Activated CD4-positive, alpha-beta T cell treated with anti-CD3 and anti-CD28 coated beads for 1 hour (primary cell): ENCODE measurements around the gene RNF220.

Experiments used
- DNase-seq: peaks from one replicate; pipeline ENCODE4 v3.0.0-alpha.2; 2020

The RNF220 gene

GRCh38 chr1:44436401-44437106 lies 31.5 kb downstream of the RNF220 start:
- DNase-seq = no peak

- DNase-seq = no peak
These were observed 32.2 kb downstream of the RNF220 start for GRCh38 chr1:44437107-44437716.

GRCh38 chr1:44442791-44443190 lies 37.7 kb downstream of the RNF220 start:
- DNase-seq = no peak

- DNase-seq = no peak
These were observed 42.2 kb downstream of the RNF220 start for GRCh38 chr1:44447051-44447810.

- DNase-seq = no peak
These were observed 48.8 kb downstream of the RNF220 start for GRCh38 chr1:44453798-44454349.

- no peak for DNase-seq
These were observed 49.6 kb downstream of the RNF220 start for GRCh38 chr1:44454704-44455103.

GRCh38 chr1:44460107-44460882 lies 55.2 kb downstream of the RNF220 start:
- no peak for DNase-seq

GRCh38 chr1:44464361-44464760 lies 59.3 kb downstream of the RNF220 start:
- no peak for DNase-seq

GRCh38 chr1:44467566-44467965 lies 62.5 kb downstream of the RNF220 start:
- no peak for DNase-seq

GRCh38 chr1:44471911-44472453 lies 66.9 kb downstream of the RNF220 start:
- no peak for DNase-seq

- no peak for DNase-seq
These were observed 67.8 kb downstream of the RNF220 start for GRCh38 chr1:44472620-44473525.

- DNase-seq = no peak
These were observed 71.8 kb downstream of the RNF220 start for GRCh38 chr1:44476891-44477290.

- no peak for DNase-seq
These were observed 76.6 kb downstream of the RNF220 start for GRCh38 chr1:44481701-44482100.

- no peak for DNase-seq
These were observed 78.2 kb downstream of the RNF220 start for GRCh38 chr1:44483089-44483874.

GRCh38 chr1:44484155-44484688 lies 79.2 kb downstream of the RNF220 start:
- DNase-seq = no peak

GRCh38 chr1:44485229-44485933 lies 80.3 kb downstream of the RNF220 start:
- DNase-seq = no peak

GRCh38 chr1:44485934-44486460 lies 80.9 kb downstream of the RNF220 start:
- DNase-seq = no peak

GRCh38 chr1:44489481-44489880 lies 84.4 kb downstream of the RNF220 start:
- no peak for DNase-seq

GRCh38 chr1:44496541-44497171 lies 91.6 kb downstream of the RNF220 start:
- no peak for DNase-seq
